Posterior vena cava (tissue), 2 donors: ENCODE data around the gene GALNT12. TPM values are rescaled to one million over a fixed set of nuclear protein-coding genes. Genes with fewer than 3 reads are reported as not detected.
A peak's percentile ranks its signal among the peaks of the same experiment; 100 is the strongest.

Experiments
- DNase-seq: peaks from one replicate; pipeline ENCODE4 v3.0.0-alpha.2; 2020; ENCODE audit warnings: low spot score
- intact Hi-C, 2 donors: fragments of 100-400 bp; cut with DNase I; formaldehyde crosslinking; loops; one replicate each; pipeline versions ENCODE4 v1.14.1 to v1.14.2; 2022 to 2023
- total RNA-seq, 2 donors: library from RNA; stranded (reverse); fragmentation: NEBNext Ultra II Directional; extraction: Animal tissue kit (Norgen Biotek cat#: 25700); gene quantifications; one replicate each; pipeline ENCODE4 v1.2.1, GENCODE V29; 2021
- donor health status: DM: yes; HTN: yes; CAD: no.
- donor health status: DM: yes; HTN: yes; CAD: no.

GALNT12 gene
- total RNA-seq, 2 donors from 2014 or later, result 16.1 to 17.6 TPM

DNA sequence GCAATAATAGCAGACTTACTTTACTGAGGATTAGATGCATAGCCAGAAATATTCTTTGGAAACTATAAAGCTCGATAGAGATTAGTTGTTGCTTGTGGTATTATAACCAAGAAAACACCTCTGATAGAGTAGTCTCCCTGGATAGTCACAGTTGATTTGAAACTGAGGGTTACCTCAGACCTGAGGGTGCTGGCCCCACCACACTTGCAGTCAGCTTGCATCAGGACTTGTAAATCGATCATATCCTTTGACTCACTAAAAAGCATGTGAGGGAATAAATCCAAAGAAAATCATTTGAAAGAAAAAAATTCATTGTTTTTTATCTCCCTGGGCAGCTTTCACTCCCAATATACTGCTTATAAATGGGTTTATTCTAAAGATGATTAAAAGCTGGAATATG, 39.4 kb downstream of the GALNT12 start:
- intact Hi-C loops, result loop anchor here (10.0 kb wide), 1 partner anchor 298 kb away; no protein-coding TSS in a partner anchor
- DNase-seq, result no peak

DNA sequence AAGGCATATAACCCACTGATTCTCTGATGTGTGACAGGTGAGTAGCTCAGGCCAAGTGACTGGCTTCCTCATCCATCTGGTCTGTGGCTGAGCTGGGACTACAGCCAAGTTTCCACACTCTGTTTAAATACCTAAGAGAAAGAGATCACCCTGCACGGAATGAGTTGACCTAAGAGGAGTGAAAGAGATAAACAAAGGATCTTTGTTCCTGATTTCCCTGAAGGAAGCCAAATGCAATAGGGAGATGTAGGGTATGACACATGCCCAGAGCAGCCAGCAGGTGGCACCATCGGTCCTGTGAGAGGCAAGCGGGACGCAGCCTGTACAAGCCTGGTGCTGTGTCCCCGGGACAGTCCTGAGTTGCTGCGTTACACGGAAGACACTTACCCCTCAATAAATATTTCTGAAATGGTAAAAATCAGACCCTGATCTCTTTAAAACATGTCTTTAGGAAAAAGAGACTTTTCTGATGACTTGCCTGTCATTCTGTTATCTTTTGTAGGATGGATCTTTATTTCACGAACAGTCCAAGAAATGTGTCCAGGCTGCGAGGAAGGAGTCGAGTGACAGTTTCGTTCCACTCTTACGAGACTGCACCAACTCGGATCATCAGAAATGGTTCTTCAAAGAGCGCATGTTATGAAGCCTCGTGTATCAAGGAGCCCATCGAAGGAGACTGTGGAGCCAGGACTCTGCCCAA, 41.1 kb downstream of the GALNT12 start:
- peak; percentile 97 for DNase-seq
- intact Hi-C loops, result loop anchor here (10.0 kb wide), 1 partner anchor 296 kb away; no protein-coding TSS in a partner anchor

DNA sequence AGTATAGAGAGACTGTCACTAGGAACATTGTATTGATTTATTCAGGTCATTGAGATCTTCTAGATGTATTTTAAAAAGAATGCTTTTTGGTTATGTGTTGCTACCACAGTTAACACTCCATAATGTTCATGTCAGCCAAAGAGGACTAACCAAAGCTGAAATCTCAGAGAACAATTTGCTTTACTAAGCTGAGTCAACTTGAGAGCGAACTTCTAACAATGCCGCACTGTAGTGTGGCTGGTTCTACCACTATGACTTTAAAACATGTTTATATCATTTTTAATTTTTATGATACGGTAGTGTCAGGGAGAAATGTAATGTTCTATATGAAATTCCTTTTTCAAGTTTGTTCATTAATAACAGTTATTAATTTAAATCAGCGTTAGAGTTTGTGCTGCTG, 42.1 kb downstream of the GALNT12 start:
- intact Hi-C loops, result loop anchor here (10.0 kb wide), 1 partner anchor 295 kb away; no protein-coding TSS in a partner anchor
- DNase-seq, result no peak

DNA sequence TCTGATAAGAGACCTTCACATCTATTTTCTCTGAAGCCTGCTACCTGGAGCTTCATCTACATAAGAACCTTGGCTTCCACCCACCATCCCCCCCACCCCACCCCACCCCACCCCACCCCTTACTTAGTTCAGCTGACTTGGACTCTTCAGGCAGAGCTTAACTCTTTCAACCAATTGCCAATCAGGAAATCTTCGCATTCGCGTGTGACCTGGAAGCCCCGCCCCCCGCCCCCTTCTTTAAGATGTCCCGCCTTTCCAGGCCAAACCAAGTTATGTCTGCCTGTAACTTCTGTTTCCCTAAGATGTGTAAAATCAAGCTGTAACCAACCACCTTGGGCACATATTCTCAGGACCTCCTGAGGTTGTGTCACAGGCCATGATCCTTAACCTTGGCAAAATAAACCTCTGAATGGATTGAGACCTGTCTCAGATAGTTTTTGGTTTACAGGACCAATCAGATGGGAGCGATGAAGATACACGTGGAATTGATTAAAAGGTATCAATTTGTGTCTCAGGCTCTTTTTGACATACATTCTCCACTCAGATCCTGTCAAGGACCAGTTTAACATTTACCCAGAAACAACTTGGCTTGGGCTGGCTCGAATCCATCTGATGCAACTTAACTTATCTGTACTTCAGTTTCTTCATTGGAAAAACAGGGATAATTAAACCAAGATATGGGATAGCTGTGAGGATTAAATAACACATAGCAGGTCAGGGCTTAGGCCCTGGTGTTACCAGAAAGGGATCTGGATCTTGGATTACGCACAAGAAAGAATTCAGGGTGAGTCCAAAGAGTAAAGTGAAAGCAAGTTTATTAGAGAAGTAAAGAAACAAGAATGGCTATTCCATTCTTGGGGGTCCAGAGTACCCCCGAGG, 43.6 kb downstream of the GALNT12 start:
- no peak for DNase-seq
- intact Hi-C loops, result no loop called here

DNA sequence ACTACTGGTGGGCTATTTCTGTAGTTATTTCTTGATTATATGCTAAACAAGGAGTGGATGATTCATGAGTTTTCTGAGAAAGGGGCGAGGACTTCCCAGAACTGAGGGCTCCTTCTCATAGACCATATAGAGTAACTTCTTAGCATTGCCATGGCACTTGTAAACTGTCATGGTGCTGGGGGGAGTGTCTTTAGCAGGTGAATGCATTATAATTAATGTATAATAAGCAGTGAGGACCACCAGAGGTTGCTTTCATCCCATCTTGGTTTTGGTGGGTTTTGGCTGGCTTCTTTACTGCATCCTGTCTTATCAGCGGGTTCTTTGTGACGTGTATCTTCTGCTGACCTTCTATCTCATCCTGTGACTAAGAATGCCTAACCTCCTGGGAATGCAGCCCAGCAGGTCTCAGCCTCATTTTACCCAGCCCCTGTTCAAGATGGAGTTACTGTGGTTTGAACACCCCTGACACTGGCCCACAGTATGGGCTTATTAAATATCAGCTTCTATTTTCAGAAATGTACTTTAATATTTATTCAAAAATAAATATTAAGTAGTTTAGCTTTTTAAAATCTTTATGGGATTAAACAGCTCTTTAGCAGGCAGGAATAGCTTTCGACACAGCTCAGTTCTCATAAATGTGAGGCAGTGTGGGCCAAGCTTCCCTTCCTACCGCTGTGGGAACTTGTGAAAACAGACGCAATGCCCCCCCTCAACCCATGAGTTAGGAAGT, 44.4 kb downstream of the GALNT12 start:
- intact Hi-C loops, result no loop called here

DNA sequence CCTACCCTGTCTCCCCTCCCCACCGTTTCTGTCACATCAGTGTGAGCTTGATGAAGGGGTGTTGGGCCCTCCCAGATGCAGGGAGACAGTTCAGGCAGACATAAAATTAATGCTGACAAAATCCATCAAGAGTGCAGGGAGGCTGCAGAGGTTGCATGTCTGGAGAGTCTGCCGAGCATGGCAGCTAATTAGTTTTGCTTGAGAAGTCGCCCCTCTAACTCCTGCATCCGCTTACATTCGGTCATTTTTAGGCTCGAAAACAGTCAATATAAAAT, 44.9 kb downstream of the GALNT12 start:
- DNase-seq, result no peak
- intact Hi-C loops, result no loop called here

More for the DNA sequence above, 44.4 kb downstream of the GALNT12 start:
- DNase-seq, result no peak

DNA sequence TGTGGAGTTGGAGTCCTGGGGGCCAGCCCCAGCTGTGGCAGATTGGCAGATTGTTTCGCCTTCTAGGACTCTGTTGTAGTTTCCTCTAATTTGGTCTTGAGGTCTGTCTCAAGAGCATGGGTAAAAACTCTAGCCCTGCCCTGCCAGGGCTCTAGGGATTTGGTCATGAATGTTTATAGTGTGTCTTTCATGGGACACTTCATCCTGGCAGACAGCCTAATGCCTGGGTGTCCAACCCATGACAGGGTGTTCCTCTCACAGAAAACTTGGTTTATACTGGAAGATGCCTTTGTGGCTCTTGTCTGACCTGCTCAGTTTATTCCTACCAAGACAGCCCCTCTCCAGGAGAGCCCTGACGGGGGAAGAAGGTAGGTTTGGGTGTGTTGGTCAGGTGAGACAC, 45.5 kb downstream of the GALNT12 start:
- intact Hi-C loops, result no loop called here
- no peak for DNase-seq

DNA sequence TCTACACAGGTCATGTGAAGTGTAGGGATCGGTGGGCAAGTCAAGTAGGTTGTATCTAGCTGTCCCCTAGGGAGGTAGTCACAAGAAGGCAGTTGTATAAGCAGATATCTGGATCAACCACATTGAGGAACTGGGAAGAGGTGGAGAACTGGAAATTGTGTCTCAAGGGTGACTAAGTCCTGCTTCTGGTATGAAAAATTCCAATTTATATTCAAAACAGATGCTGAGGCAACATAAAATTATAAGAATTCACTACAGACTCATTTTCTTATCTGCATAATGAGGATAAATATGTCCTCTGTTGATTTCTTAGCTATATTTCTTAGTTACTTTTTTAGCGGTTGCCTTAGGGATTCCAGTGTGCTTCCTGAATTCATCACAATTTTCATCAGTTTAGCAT, 46.8 kb downstream of the GALNT12 start:
- intact Hi-C loops, result loop anchor here in 1 of 2 donors (2.0 kb wide), 1 partner anchor 37 kb away; no protein-coding TSS in a partner anchor
- no peak for DNase-seq

DNA sequence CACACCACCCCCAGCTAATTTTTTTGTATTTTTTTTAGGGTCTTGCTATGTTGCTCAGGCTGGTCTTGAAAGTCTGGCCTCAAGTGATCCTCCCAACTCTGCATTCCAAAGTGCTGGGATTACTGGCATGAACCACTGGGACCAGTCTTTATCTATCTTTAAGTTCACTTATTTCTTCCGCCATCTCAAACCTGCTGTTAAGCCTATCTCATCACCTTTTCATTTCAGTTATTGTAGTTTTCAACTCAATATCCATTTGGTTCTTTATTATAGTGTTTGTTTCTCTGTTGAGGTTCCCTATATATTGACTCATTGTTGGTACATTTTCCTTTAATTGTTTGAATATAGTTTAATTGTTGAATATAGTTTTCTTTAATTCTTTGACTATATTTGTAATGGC, 48.1 kb downstream of the GALNT12 start:
- DNase-seq, result no peak

DNA sequence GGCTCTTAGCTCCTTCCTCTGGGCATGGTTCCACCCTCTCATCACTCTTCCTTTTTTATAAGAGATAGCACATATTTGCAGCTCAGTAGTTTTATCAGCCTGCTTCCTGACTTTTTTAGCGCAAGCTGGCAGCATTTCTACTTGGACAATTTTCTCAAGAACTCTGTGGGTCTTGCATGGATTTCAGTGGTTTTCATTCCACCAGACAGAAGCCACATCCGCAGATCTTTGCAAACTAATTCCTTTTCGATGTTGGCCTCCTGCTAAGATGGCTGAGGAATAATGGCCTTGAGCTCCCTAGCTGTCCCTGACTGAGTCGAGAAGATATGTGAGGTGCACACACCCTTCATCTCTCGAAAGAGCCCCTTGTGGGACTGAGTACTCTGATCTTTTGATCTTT, 49.5 kb downstream of the GALNT12 start:
- no peak for DNase-seq
- intact Hi-C loops, result no loop called here

More for the DNA sequence above, 48.1 kb downstream of the GALNT12 start:
- intact Hi-C loops, result loop anchor here in 1 of 2 donors (2.0 kb wide), 1 partner anchor 35 kb away; no protein-coding TSS in a partner anchor

DNA sequence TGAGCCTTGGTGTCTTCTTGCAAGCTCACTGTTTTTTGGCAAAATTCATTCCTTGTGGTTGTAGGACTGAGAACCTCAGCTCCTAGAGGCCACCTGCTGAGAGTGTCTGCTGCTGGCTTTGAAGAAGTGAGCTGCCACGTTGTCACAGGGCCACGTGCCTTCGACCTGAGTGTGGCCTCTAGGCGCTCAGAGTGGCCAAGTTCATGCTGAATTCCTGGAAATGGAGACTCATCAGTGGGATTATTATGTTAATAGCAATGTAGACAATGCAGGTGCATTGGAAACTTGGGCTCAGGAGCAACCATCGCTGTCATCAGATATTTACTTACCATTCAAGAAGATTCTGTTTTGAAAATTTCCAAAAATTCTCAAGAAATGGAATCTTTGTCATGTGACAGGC, 52.5 kb downstream of the GALNT12 start:
- intact Hi-C loops, result loop anchor here (5.0 to 10.0 kb wide), 4 partner anchors 112 to 277 kb away; no protein-coding TSS in a partner anchor
- no peak for DNase-seq

DNA sequence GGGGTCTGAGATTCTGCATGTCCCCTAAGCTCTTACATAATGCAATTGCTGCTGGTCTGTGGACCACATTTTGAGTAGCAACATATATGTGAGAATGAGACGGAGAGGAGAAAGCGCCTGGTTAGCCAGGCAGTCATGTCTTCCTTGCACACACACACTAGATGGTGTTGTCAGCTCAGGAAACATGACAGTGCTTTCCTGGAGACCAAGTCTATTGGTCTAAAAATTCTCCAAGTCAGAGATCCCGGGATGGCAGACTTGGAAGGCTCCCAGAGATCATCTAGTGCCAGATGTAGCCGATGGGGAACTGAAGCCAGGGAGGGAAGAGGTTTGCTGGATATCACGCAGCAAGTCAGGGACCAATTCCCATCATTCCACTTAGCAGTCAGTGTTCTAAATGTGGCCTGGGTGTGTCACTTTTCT, 53.4 kb downstream of the GALNT12 start:
- intact Hi-C loops, result loop anchor here (5.0 to 10.0 kb wide), 4 partner anchors 111 to 276 kb away; no protein-coding TSS in a partner anchor
- DNase-seq, result peak; percentile 88

DNA sequence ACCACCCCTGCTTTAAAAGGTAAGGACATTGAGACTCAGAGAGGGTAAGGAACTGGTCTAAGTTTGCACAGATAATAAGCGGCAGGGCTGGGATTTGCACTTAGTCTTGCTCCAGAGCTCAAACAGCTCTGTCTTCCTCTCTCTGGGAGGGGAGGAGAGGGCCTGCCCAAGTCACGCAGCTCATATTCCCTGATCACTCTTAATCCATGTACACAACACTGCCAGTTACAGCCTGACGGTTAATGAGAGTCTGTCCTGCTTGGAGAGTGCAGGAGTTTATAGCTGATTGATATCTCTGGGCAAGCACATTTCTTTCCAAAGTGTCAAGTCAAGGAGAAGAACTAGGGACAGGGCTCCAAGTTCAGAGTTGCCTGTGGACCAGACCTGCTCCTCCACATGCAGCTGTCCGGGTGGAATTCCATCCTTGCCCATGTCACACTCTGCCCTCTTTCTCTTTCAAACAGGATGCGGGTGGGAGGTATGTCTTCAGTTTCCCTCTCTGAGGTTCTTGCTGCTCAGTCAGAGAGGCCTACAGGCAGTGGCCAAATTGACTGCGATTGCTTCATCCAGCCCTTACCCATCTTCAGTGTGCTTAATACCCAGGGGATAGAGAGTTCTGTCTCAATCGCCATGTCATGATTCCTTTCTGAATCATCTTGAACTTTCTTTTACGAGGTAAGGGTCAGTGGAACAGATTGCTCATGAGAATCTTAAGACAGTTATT, 54.5 kb downstream of the GALNT12 start:
- peak; percentile 83 for DNase-seq
- intact Hi-C loops, result loop anchor here (5.0 to 10.0 kb wide), 4 partner anchors 110 to 275 kb away; no protein-coding TSS in a partner anchor

DNA sequence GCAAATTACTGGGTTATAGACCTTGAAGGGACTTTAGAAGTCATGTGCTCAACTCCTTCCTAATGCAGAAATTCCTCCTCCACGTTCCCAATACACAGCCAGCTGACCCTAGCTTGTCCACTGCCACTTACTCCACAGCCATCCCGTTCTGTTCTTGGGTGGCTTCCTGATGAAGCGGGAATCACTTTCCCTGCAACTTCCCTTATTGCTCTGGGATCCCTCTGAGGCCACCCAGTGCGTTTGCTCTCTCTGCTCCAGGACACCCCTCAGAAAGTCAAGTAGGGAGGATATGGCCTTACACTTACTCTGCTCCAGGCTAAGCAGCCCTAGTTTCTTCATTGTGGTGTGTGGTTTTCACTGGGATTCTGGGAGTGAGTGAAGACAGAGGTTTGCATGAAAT, 55.5 kb downstream of the GALNT12 start:
- no peak for DNase-seq

DNA sequence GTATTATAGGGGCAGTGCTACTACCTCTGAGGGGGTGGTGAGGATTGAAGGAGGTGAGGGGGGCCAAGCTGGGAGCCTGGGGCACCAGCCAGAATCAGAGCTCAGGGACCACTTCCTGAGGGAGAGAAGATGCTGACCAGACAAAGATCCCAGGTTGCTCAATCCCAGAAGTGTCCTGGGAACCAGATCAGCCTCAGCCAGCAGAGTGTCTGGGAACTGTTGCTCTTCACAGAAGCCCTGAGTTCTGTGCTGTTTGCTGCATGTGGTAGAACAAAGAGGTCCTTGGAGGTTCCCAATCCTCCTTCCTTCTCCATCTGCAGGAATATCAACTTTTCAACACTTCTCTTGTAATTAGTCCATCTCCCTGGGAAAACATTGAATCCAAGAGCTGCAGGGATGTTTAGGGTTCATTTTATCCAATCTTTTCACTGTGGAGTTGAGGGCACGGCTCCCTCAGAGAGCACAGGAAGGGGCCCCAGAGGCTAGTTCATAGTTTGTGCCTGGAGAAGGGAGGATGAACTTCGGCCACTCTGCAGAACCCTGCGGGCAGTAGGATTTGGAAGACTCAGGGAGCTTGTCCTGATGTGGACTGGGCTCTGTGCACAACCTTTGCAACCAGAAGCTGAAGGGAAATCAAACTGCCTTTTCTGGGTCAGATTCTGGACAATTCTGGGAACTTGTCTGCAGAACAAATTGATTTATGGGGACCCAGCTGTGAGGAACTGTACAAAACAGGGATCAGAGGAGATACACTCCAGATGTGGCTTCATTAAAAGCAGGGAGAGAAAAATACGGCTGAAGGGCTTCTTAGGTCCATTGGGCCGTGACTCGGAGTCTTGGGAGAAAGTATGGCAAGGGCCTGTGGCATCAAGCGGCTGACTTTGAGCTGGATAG, 57.1 kb downstream of the GALNT12 start:
- DNase-seq, result no peak
- intact Hi-C loops, result loop anchor here (5.0 to 10.0 kb wide), 4 partner anchors 108 to 273 kb away; no protein-coding TSS in a partner anchor

More for the DNA sequence above, 55.5 kb downstream of the GALNT12 start:
- intact Hi-C loops, result loop anchor here (5.0 to 10.0 kb wide), 4 partner anchors 109 to 274 kb away; no protein-coding TSS in a partner anchor

DNA sequence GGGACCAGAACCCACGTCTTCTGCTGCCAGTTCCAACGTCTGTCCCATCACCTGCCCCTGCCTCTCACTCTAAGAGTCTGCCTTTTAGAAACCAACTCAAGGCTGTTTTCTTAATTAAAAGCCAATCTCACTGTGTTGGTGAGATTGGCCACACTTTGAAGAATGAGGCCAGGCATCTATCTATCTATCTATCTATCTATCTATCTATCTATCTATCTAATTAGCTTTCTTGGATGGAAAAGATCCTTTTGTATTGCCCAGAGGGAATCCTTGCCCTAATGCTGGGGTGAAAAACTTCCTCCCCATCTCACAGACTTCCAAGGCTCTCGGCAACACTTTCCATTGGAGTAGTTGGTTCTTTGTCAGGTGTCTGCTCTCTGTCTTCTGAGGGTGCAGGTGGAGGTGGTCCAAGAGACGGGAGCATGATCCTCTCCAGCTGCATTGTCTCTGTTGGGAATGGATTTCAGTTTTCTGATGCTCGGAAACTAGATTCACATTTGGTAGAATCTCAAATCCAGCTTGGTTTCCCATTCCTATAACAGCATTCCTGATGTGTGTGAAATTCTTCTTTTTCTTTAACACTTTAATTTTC, 57.9 kb downstream of the GALNT12 start:
- intact Hi-C loops, result loop anchor here in 1 of 2 donors (10.0 kb wide), 1 partner anchor 129 kb away; no protein-coding TSS in a partner anchor
- no peak for DNase-seq

DNA sequence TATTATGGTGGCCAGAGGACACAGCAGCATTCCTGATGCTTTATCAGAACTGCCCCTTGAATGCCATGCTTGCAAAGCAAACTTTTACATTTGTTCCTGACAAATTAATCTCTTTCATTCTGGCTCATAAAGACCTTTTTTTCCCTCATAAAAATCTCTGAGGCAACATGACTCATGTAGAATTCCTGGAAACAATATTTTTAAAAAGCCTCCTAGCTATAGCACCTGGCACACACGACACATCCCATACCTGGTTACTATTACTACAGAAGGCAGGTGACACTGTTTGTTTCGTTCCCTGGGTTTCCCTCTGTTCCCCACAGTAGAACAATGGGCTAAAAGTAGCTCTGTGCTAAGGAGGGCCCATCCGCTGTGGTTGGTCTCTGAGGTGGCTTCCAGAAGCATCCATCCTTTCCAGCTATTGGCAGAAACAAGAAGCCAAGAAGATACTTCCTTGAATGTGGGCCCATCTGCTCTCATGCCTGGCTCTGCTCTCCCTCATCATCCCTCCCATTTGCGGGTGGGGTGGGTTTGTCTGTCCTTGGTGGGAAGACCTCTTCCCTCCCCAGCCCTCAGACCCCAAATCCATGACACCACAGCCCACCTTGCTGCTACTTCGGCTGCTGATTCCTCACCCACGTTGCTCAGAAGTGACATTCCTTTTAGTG, 59.1 kb downstream of the GALNT12 start:
- intact Hi-C loops, result loop anchor here in 1 of 2 donors (10.0 kb wide), 1 partner anchor 128 kb away; no protein-coding TSS in a partner anchor
- no peak for DNase-seq
